SK-N-SH treated with all-trans-retinoic acid at 6 μM for 48 hours (cell line): ENCODE data around the gene FAHD2A.

Experiments
- ATAC-seq: fragments of 200-7000 bp; cut with Tn5 transposase; 3 replicates; pipeline ENCODE4 v1.9.1; 2020; ENCODE audit warnings: mild to moderate bottlenecking, moderate library complexity
- ARNTL ChIP-seq: fragments of 450-650 bp; formaldehyde crosslinking; IDR thresholded peaks from 2 replicates; pipeline ENCODE4 v1.5.0; 2020; ENCODE audit warnings: low read depth, mild to moderate bottlenecking, moderate library complexity, borderline replicate concordance
- BACH2 ChIP-seq: fragments of 250-450 bp; sonication (Bioruptor Pico); IDR thresholded peaks from 2 replicates; pipeline ENCODE4 v1.9.0; 2021; ENCODE audit warnings: mild to moderate bottlenecking, borderline replicate concordance
- CREB5 ChIP-seq: fragments of 250-450 bp; sonication (Bioruptor Pico); IDR thresholded peaks from 2 replicates; pipeline ENCODE4 v1.5.1; 2020; ENCODE audit warnings: low read depth, mild to moderate bottlenecking, moderate library complexity
- CSDC2 ChIP-seq: fragments of 250-450 bp; sonication (Bioruptor Pico); IDR thresholded peaks from 2 replicates; pipeline ENCODE4 v1.5.0; 2020; ENCODE audit warnings: mild to moderate bottlenecking, moderate library complexity
- ESRRG ChIP-seq: fragments of 250-450 bp; sonication (Bioruptor Pico); IDR thresholded peaks from 2 replicates; pipeline ENCODE4 v1.6.1; 2021; ENCODE audit warnings: mild to moderate bottlenecking
- GLIS3 ChIP-seq: fragments of 250-450 bp; sonication (Bioruptor Pico); IDR thresholded peaks from 2 replicates; pipeline ENCODE4 v1.5.0; 2020; ENCODE audit warnings: mild to moderate bottlenecking, moderate library complexity
- OSR1 ChIP-seq: fragments of 250-450 bp; sonication (Bioruptor Pico); IDR thresholded peaks from 2 replicates; pipeline ENCODE4 v1.8.0; 2022; ENCODE audit warnings: moderate library complexity, mild to moderate bottlenecking, inconsistent platforms
- PATZ1 ChIP-seq: fragments of 250-450 bp; sonication (Bioruptor Pico); IDR thresholded peaks from 2 replicates; pipeline ENCODE4 v1.8.0; 2020; ENCODE audit warnings: mild to moderate bottlenecking, moderate library complexity, borderline replicate concordance
- POU6F1 ChIP-seq: fragments of 250-450 bp; sonication (Bioruptor Pico); IDR thresholded peaks from 2 replicates; pipeline ENCODE4 v1.8.0; 2021; ENCODE audit warnings: low read depth, mild to moderate bottlenecking, moderate library complexity, borderline replicate concordance
- RARB ChIP-seq: fragments of 250-450 bp; sonication (Bioruptor Pico); IDR thresholded peaks from 2 replicates; pipeline ENCODE4 v1.8.0; 2021; ENCODE audit warnings: mild to moderate bottlenecking, moderate library complexity
- SNAI2 ChIP-seq: fragments of 250-450 bp; sonication (Bioruptor Pico); IDR thresholded peaks from 2 replicates; pipeline ENCODE4 v1.5.0; 2020; ENCODE audit warnings: mild to moderate bottlenecking, moderate library complexity
- TCF4 ChIP-seq: fragments of 250-450 bp; sonication (Bioruptor Pico); IDR thresholded peaks from 2 replicates; pipeline ENCODE4 v1.8.0; 2021; ENCODE audit warnings: mild to moderate bottlenecking, moderate library complexity, borderline replicate concordance
- TOX ChIP-seq: fragments of 250-450 bp; sonication (Bioruptor Pico); IDR thresholded peaks from 2 replicates; pipeline ENCODE4 v1.8.0; 2021; ENCODE audit warnings: mild to moderate bottlenecking, moderate library complexity, borderline replicate concordance
- TSHZ2 ChIP-seq: fragments of 250-450 bp; sonication (Bioruptor Pico); IDR thresholded peaks from 2 replicates; pipeline ENCODE4 v1.5.0; 2020; ENCODE audit warnings: mild to moderate bottlenecking, moderate library complexity
- ZC3H10 ChIP-seq: fragments of 250-450 bp; sonication (Bioruptor Pico); IDR thresholded peaks from 2 replicates; pipeline ENCODE4 v1.5.1; 2021; ENCODE audit warnings: mild to moderate bottlenecking, moderate library complexity
- ZFP3 ChIP-seq: fragments of 250-450 bp; sonication (Bioruptor Pico); IDR thresholded peaks from 2 replicates; pipeline ENCODE4 v1.5.0; 2020; ENCODE audit warnings: mild to moderate bottlenecking, moderate library complexity
- ZNF565 ChIP-seq: fragments of 450-650 bp; formaldehyde crosslinking; conservative IDR thresholded peaks from 2 replicates; pipeline ENCODE4 v1.5.0; 2020; ENCODE audit warnings: low read depth, mild to moderate bottlenecking, moderate library complexity
- ZNF70 ChIP-seq: fragments of 450-650 bp; formaldehyde crosslinking; IDR thresholded peaks from 2 replicates; pipeline ENCODE4 v1.5.0; 2020; ENCODE audit warnings: mild to moderate bottlenecking, moderate library complexity
- ZNF8 ChIP-seq: fragments of 450-650 bp; formaldehyde crosslinking; IDR thresholded peaks from 2 replicates; pipeline ENCODE4 v1.5.0; 2020; ENCODE audit warnings: mild to moderate bottlenecking, moderate library complexity

Gene FAHD2A

GRCh38 chr2:95402370-95403203 is at the start of gene FAHD2A:
Gene FAHD2A, plus strand, starts transcription at chr2:95402708. Its CDS starts 2,851 bp downstream, at chr2:95405559.
- ATAC-seq = peak; percentile 95
- TF ChIP-seq PATZ1 (CRISPR knock-in tag) = no peak
- TF ChIP-seq CSDC2 (CRISPR knock-in tag) = no peak
- TF ChIP-seq ZNF565 (CRISPR knock-in tag) = no peak
- TF ChIP-seq TOX (CRISPR knock-in tag) = no peak
- no peak for TF ChIP-seq ZNF8 (CRISPR knock-in tag)
- TF ChIP-seq ZNF70 (CRISPR knock-in tag) = no peak
- TF ChIP-seq TSHZ2 = no peak
- no peak for TF ChIP-seq SNAI2 (CRISPR knock-in tag)
- TF ChIP-seq CREB5 = no peak
- TF ChIP-seq OSR1 (CRISPR knock-in tag) = no peak
- TF ChIP-seq POU6F1 (CRISPR knock-in tag) = no peak
- no peak for TF ChIP-seq RARB (CRISPR knock-in tag)
- TF ChIP-seq ZC3H10 = no peak
- no peak for TF ChIP-seq ESRRG
- TF ChIP-seq GLIS3 (CRISPR knock-in tag) = no peak
- no peak for TF ChIP-seq TCF4 (CRISPR knock-in tag)
- TF ChIP-seq ZFP3 = no peak

GRCh38 chr2:95353055-95353575 is 49.4 kb upstream of the FAHD2A start:
- no peak for ATAC-seq
- TF ChIP-seq ZNF565 (CRISPR knock-in tag) (no peak), OSR1 (CRISPR knock-in tag) (no peak), ARNTL (CRISPR knock-in tag) (no peak), BACH2 (CRISPR knock-in tag) (no peak), CREB5 (no peak), TSHZ2 (no peak), GLIS3 (CRISPR knock-in tag) (no peak), PATZ1 (CRISPR knock-in tag) (no peak), TOX (CRISPR knock-in tag) (no peak), SNAI2 (CRISPR knock-in tag) (no peak), RARB (CRISPR knock-in tag) (no peak), ZNF8 (CRISPR knock-in tag) (no peak), TCF4 (CRISPR knock-in tag) (no peak), POU6F1 (CRISPR knock-in tag) (no peak)
